H9 (cell line): ENCODE data around the gene CPO. TPM values are rescaled to one million over a fixed set of nuclear protein-coding genes. Genes with fewer than 3 reads are reported as not detected.

ENCODE experiments used
- DNase-seq: peaks from one replicate; pipeline ENCODE4 v3.0.0-alpha.2; 2017
- H2AFZ ChIP-seq: one replicate; pipeline ENCODE4 v1.6.1; 2013; ENCODE audit warnings: mild to moderate bottlenecking, low read length, control low read depth, moderate library complexity
- H2AK5ac ChIP-seq: 2 replicates; pipeline ENCODE4 v1.6.1; 2013; ENCODE audit warnings: low read length, control low read depth, mixed read lengths; ENCODE audit not compliant: insufficient read length
- H2BK120ac ChIP-seq: one replicate; pipeline ENCODE4 v1.6.1; 2013; ENCODE audit warnings: low read depth, mild to moderate bottlenecking, low read length, control low read depth, inconsistent platforms; ENCODE audit not compliant: poor library complexity, severe bottlenecking
- H2BK12ac ChIP-seq: 2 replicates; pipeline ENCODE4 v1.6.1; 2013; ENCODE audit warnings: low read length, control low read depth, mixed read lengths, low read depth; ENCODE audit not compliant: insufficient read length
- H2BK15ac ChIP-seq: 2 replicates; pipeline ENCODE4 v1.6.1; 2013; ENCODE audit warnings: low read depth, low read length, control low read depth
- H2BK20ac ChIP-seq: one replicate; pipeline ENCODE4 v1.6.1; 2013; ENCODE audit warnings: low read depth, mild to moderate bottlenecking, low read length, control low read depth, inconsistent platforms; ENCODE audit not compliant: poor library complexity, severe bottlenecking
- H2BK5ac ChIP-seq: 2 replicates; pipeline ENCODE4 v1.6.1; 2013; ENCODE audit warnings: low read length, control low read depth, mixed read lengths; ENCODE audit not compliant: insufficient read length
- H3K14ac ChIP-seq: 2 replicates; pipeline ENCODE4 v1.6.1; 2013; ENCODE audit warnings: low read length, control low read depth; ENCODE audit not compliant: insufficient read depth
- H3K18ac ChIP-seq: 2 replicates; pipeline ENCODE4 v1.6.1; 2013; ENCODE audit warnings: low read depth, mild to moderate bottlenecking, mixed read lengths, low read length, control low read depth; ENCODE audit not compliant: insufficient read length
- H3K23ac ChIP-seq: 2 replicates; pipeline ENCODE4 v1.6.1; 2013; ENCODE audit warnings: low read length, control low read depth, mixed read lengths, low read depth; ENCODE audit not compliant: insufficient read length
- H3K23me2 ChIP-seq: 2 replicates; pipeline ENCODE4 v1.6.1; 2013; ENCODE audit warnings: low read depth, mild to moderate bottlenecking, mixed read lengths, low read length, control low read depth; ENCODE audit not compliant: insufficient read length, poor library complexity, severe bottlenecking
- H3K27ac ChIP-seq: 2 replicates; pipeline ENCODE4 v1.5.1; 2013; ENCODE audit warnings: low read length, control low read depth, mixed read lengths, low read depth; ENCODE audit not compliant: insufficient read length
- H3K27me3 ChIP-seq: 2 replicates; pipeline ENCODE4 v1.6.1; 2013; ENCODE audit warnings: low read length, control low read depth, inconsistent platforms; ENCODE audit not compliant: insufficient read depth
- H3K4ac ChIP-seq: 2 replicates; pipeline ENCODE4 v1.6.1; 2013; ENCODE audit warnings: low read depth, mild to moderate bottlenecking, control low read depth, inconsistent platforms, low read length, moderate library complexity
- H3K4me1 ChIP-seq: 2 replicates; pipeline ENCODE4 v1.6.1; 2013; ENCODE audit warnings: low read length, control low read depth, inconsistent platforms; ENCODE audit not compliant: insufficient read depth
- H3K4me2 ChIP-seq: 2 replicates; pipeline ENCODE4 v1.6.1; 2013; ENCODE audit warnings: low read length, control low read depth, mixed read lengths; ENCODE audit not compliant: insufficient read length, insufficient read depth
- H3K56ac ChIP-seq: 2 replicates; pipeline ENCODE4 v1.6.1; 2013; ENCODE audit warnings: low read depth, mild to moderate bottlenecking, mixed read lengths, low read length, control low read depth; ENCODE audit not compliant: insufficient read length
- H3K79me1 ChIP-seq: 2 replicates; pipeline ENCODE4 v1.6.1; 2013; ENCODE audit warnings: low read depth, mild to moderate bottlenecking, moderate library complexity, low read length, control low read depth, inconsistent platforms; ENCODE audit not compliant: insufficient read depth, poor library complexity, severe bottlenecking
- H3K79me2 ChIP-seq: 2 replicates; pipeline ENCODE4 v1.6.1; 2013; ENCODE audit warnings: low read length, control low read depth, inconsistent platforms; ENCODE audit not compliant: insufficient read depth
- H3K9ac ChIP-seq: 2 replicates; pipeline ENCODE4 v1.6.1; 2013; ENCODE audit warnings: low read length, control low read depth, mixed read lengths; ENCODE audit not compliant: insufficient read length; ENCODE audit errors: extremely low read depth
- H3K9me3 ChIP-seq: one replicate; pipeline ENCODE4 v1.6.1; 2013; ENCODE audit warnings: low read depth, low read length, inconsistent platforms; ENCODE audit not compliant: control insufficient read depth
- H3T11ph ChIP-seq: one replicate; pipeline ENCODE4 v1.6.1; 2013; ENCODE audit warnings: mild to moderate bottlenecking, low read length, control low read depth, inconsistent platforms
- H4K20me1 ChIP-seq: one replicate; pipeline ENCODE4 v1.6.1; 2013; ENCODE audit not compliant: control insufficient read depth, insufficient read length, insufficient read depth
- H4K5ac ChIP-seq: 2 replicates; pipeline ENCODE4 v1.6.1; 2013; ENCODE audit warnings: low read depth, mild to moderate bottlenecking, mixed read lengths, low read length, control low read depth; ENCODE audit not compliant: insufficient read length
- H4K8ac ChIP-seq: replicated peaks from 2 replicates; pipeline ENCODE4 v1.6.1; 2013; ENCODE audit warnings: low read length, control low read depth, mixed read lengths, low read depth; ENCODE audit not compliant: insufficient read length
- H4K91ac ChIP-seq: 2 replicates; pipeline ENCODE4 v1.6.1; 2013; ENCODE audit warnings: low read depth, mild to moderate bottlenecking, moderate library complexity, mixed read lengths, low read length, control low read depth; ENCODE audit not compliant: insufficient read length
- H3K27ac Mint-ChIP-seq, 3 experiments: 2 replicates in 2 of 3; 3 replicates in 1 of 3; pipeline ENCODE4 v1.8.0; 2020 to 2021; ENCODE audit warnings: mixed read lengths in 3 of 3, mild to moderate bottlenecking in 1 of 3, moderate library complexity in 1 of 3
- H3K27me3 Mint-ChIP-seq: 2 replicates; pipeline ENCODE4 v1.8.0; 2021; ENCODE audit warnings: low read depth, mild to moderate bottlenecking, moderate library complexity, mixed read lengths
- H3K36me3 Mint-ChIP-seq, 3 experiments: 2 replicates in 2 of 3; 3 replicates in 1 of 3; pipeline ENCODE4 v1.8.0; 2020 to 2021; ENCODE audit warnings: low read depth in 3 of 3, mixed read lengths in 3 of 3; ENCODE audit not compliant: insufficient read depth in 1 of 3
- H3K4me1 Mint-ChIP-seq, 2 experiments: 2 replicates each; pipeline ENCODE4 v1.8.0; 2020; ENCODE audit warnings: mixed read lengths in 2 of 2
- H3K4me3 Mint-ChIP-seq, 2 experiments: 2 replicates in 1 of 2; 3 replicates in 1 of 2; pipeline ENCODE4 v1.8.0; 2020 to 2021; ENCODE audit warnings: mild to moderate bottlenecking in 2 of 2, mixed read lengths in 2 of 2, moderate library complexity in 1 of 2
- H3K9me3 Mint-ChIP-seq, 2 experiments: 2 replicates in 1 of 2; 3 replicates in 1 of 2; pipeline ENCODE4 v1.8.0; 2020; ENCODE audit warnings: mild to moderate bottlenecking in 2 of 2, mixed read lengths in 2 of 2, moderate library complexity in 1 of 2
- CTCF ChIP-seq: fragments of 200-600 bp; sonication (generic); conservative IDR thresholded peaks from 3 replicates; pipeline ENCODE4 v1.8.0; 2021; ENCODE audit warnings: antibody characterized with exemption, mild to moderate bottlenecking
- WGBS: extraction: QIAGEN DNeasy Blood & Tissue Kit; methylation state at CpG from one replicate; pipeline ENCODE4 v1.1.7; 2013; ENCODE audit warnings: missing lambda C conversion rate, low lambda C conversion rate, mixed read lengths; ENCODE audit not compliant: insufficient read length; ENCODE audit errors: extremely low coverage; 5-methylcytosine and 5-hydroxymethylcytosine counted together
- total RNA-seq: library from RNA; stranded (reverse); gene quantifications from 2 replicates; pipeline ENCODE4 v1.2.1, GENCODE V29; 2021

The CPO gene
- total RNA-seq, 1 experiment from 2014 or later, result 0.68 TPM

- H3K4me2 ChIP-seq, result no peak overlapping the region
- H3K27ac ChIP-seq, result no peak overlapping the region
- no peak overlapping the region for H2BK15ac ChIP-seq
- H3K79me1 ChIP-seq, result no peaks in the 10 kb centered on the region
- H2BK12ac ChIP-seq, result no peak overlapping the region
- H3K79me2 ChIP-seq, result no peaks in the 10 kb centered on the region
- H2BK5ac ChIP-seq, result no peak overlapping the region
- no peaks in the 10 kb centered on the region for H3K27me3 Mint-ChIP-seq
- H3K23ac ChIP-seq, result no peak overlapping the region
- no peak overlapping the region for H4K5ac ChIP-seq
- no peak overlapping the region for H2BK120ac ChIP-seq
- no peak overlapping the region for H3K14ac ChIP-seq
- no peak overlapping the region for H3K18ac ChIP-seq
- no peak overlapping the region for H2BK20ac ChIP-seq
- H3T11ph ChIP-seq, result no peak overlapping the region
- H4K8ac ChIP-seq, result no peak overlapping the region
- no CpG with 5 or more reads among the region's 2 CpGs for WGBS
- DNase-seq, result no peak
- no peak overlapping the region for H3K4me3 Mint-ChIP-seq
- peaks cover 6 to 33% (median 9%) of the 10 kb centered on the region in 3 experiments; a peak in 6 of 7 replicates for H3K36me3 Mint-ChIP-seq
- H3K4ac ChIP-seq, result no peak overlapping the region
- no peaks in the 10 kb centered on the region for H4K20me1 ChIP-seq
- no peak overlapping the region for H3K56ac ChIP-seq
- no peak overlapping the region for H3K9ac ChIP-seq
- H3K23me2 ChIP-seq, result no peaks in the 10 kb centered on the region
- H3K9me3 Mint-ChIP-seq, result peaks cover 24 to 29% of the 10 kb centered on the region in 2 experiments
- H3K4me1 ChIP-seq, result no peaks in the 10 kb centered on the region
- H3K27ac Mint-ChIP-seq, result no peak overlapping the region
- no peak overlapping the region for H2AK5ac ChIP-seq
- peaks cover 2% of the 10 kb centered on the region; the same call in 1 of the 2 replicates for H3K27me3 ChIP-seq
- H3K4me1 Mint-ChIP-seq, result peaks cover 2 to 3% of the 10 kb centered on the region in 2 experiments; a peak in 3 of 4 replicates
- no peak overlapping the region for H2AFZ ChIP-seq
- no peaks in the 10 kb centered on the region for H3K9me3 ChIP-seq
- no peak for TF ChIP-seq CTCF
- H4K91ac ChIP-seq, result no peak overlapping the region
Measured at GRCh38 chr2:206993396-206993911, 54.1 kb downstream of the CPO start.
